ENCODE measurements around the gene OR4K15.
"Not testable (repeated sequence)": the region's sequence is repeated elsewhere in the genome, so short reads cannot be mapped to it uniquely, and the experiment has no call there.

- TF ChIP-seq EZH2 (IDR thresholded peaks at IDR 0.05; ENCODE audit: insufficient read depth, poor library complexity, severe bottlenecking); EZH2phosphoT487 (IDR thresholded peaks at IDR 0.05; ENCODE audit: insufficient read depth, low read depth): not testable (repeated sequence)
Observed at GRCh38 chr14:19969735-19970134, 5.7 kb upstream of the OR4K15 start.
